Left lung (tissue), 10 donors: ENCODE results near the gene MYO9A. TPM values are rescaled to one million over a fixed set of nuclear protein-coding genes. Genes with fewer than 3 reads are reported as not detected.
"Not testable (repeated sequence)": the region's sequence is repeated elsewhere in the genome, so short reads cannot be mapped to it uniquely, and the experiment has no call there.

Experiments used
- ATAC-seq: fragments of 200-7000 bp; cut with Tn5 transposase; one replicate; pipeline ENCODE4 v1.9.1; 2020; ENCODE audit warnings: moderate library complexity
- DNase-seq, 4 donors: peaks; one replicate each; pipeline ENCODE4 v3.0.0-alpha.2; 2013 to 2020
- H3K27ac ChIP-seq, 2 donors: fragments of 200-600 bp; sonication (generic) in 1 of 2; one replicate each; pipeline versions ENCODE4 v1.5.0 to v1.8.0; 2020 to 2021
- H3K27me3 ChIP-seq, 2 donors: fragments of 200-600 bp; sonication (generic) in 1 of 2; one replicate each; pipeline versions ENCODE4 v1.5.0 to v1.8.0; 2020 to 2021
- H3K36me3 ChIP-seq, 2 donors: fragments of 200-600 bp; sonication (generic) in 1 of 2; one replicate each; pipeline versions ENCODE4 v1.5.0 to v1.8.0; 2020 to 2021
- H3K4me1 ChIP-seq, 2 donors: fragments of 200-600 bp; one replicate each; pipeline ENCODE4 v1.8.0; 2021
- H3K4me3 ChIP-seq, 2 donors: fragments of 200-600 bp; sonication (generic) in 1 of 2; one replicate each; pipeline versions ENCODE4 v1.5.0 to v1.8.0; 2020 to 2021; ENCODE audit warnings: mild to moderate bottlenecking in 1 of 2
- H3K9me3 ChIP-seq, 2 donors: fragments of 200-600 bp; sonication (generic) in 1 of 2; one replicate each; pipeline versions ENCODE4 v1.5.0 to v1.8.0; 2020 to 2021
- CTCF ChIP-seq, 2 donors: fragments of 200-600 bp; sonication (generic) in 1 of 2; IDR thresholded peaks; one replicate each; pipeline versions ENCODE4 v1.5.0 to v1.8.0; 2021; ENCODE audit warnings: antibody characterized with exemption in 2 of 2
- intact Hi-C, 2 donors: fragments of 100-400 bp; cut with DNase I; formaldehyde crosslinking; loops; one replicate each; pipeline versions ENCODE4 v1.11.2 to v1.14.2; 2022
- polyA plus RNA-seq, 6 donors: library from polyadenylated mRNA; unstranded; fragments of 120-200 nt; gene quantifications; one replicate each; pipeline ENCODE4 v1.2.1, GENCODE V29; 2013; ENCODE audit not compliant: insufficient read length in 6 of 6
- total RNA-seq, 2 donors: library from RNA; stranded (reverse); fragmentation: NEBNext Ultra II Directional; extraction: Animal tissue kit (Norgen Biotek cat#: 25700); gene quantifications; one replicate each; pipeline ENCODE4 v1.2.1, GENCODE V29; 2021
- donor health status: DM: no; HTN: yes; CAD: no.
- donor health status: DM: no; HTN: no; CAD: no.

The MYO9A gene
- total and polyA plus RNA-seq, 8 donors = 30.8 to 67.4 (median 41.4) TPM

- ATAC-seq = no peak
- Histone ChIP-seq H3K4me1 (no peaks in the 10 kb centered on the region), H3K4me3 (no peak overlapping the region), H3K27ac (no peak overlapping the region), H3K36me3 (peaks cover 0 to 31% of the 10 kb centered on the region in 2 donors), H3K27me3 (no peaks in the 10 kb centered on the region), H3K9me3 (no peaks in the 10 kb centered on the region)
- DNase-seq = no peak
- TF ChIP-seq CTCF (IDR thresholded peaks at IDR 0.05) = no peak
- intact Hi-C loops = no loop called here
Measured at GRCh38 chr15:71885390-71885789, 232.6 kb downstream of the MYO9A start.

- H3K9me3 ChIP-seq = no peaks in the 10 kb centered on the region
- no peaks in the 10 kb centered on the region for H3K27me3 ChIP-seq
- H3K27ac ChIP-seq = no peak overlapping the region
- H3K36me3 ChIP-seq = peaks cover 0 to 47% of the 10 kb centered on the region in 2 donors
- no peak overlapping the region for H3K4me3 ChIP-seq
- no peaks in the 10 kb centered on the region for H3K4me1 ChIP-seq
- intact Hi-C loops = no loop called here
- TF ChIP-seq CTCF (IDR thresholded peaks at IDR 0.05) = no peak
- ATAC-seq (no peak), DNase-seq (no peak)
Measured at GRCh38 chr15:71883447-71883846, 234.5 kb downstream of the MYO9A start.

GRCh38 chr15:71880276-71880675, 237.7 kb downstream of the MYO9A start:
- Histone ChIP-seq H3K27me3 (no peaks in the 10 kb centered on the region), H3K27ac (no peak overlapping the region), H3K4me1 (no peaks in the 10 kb centered on the region), H3K36me3 (peaks cover 0 to 58% of the 10 kb centered on the region in 2 donors), H3K9me3 (no peaks in the 10 kb centered on the region), H3K4me3 (no peak overlapping the region)
- DNase-seq (no peak), ATAC-seq (no peak)
- intact Hi-C loops = no loop called here
- TF ChIP-seq CTCF (IDR thresholded peaks at IDR 0.05) = no peak

- intact Hi-C loops = no loop called here
- ATAC-seq = no peak
Measured at GRCh38 chr15:71874245-71874644, 243.7 kb downstream of the MYO9A start.

GRCh38 chr15:71858232-71858631, 259.7 kb downstream of the MYO9A start:
- H3K27ac ChIP-seq, H3K4me3 ChIP-seq, H3K4me1 ChIP-seq, DNase-seq, H3K9me3 ChIP-seq, ATAC-seq, intact Hi-C loops, H3K27me3 ChIP-seq: not testable (repeated sequence)
- H3K36me3 ChIP-seq = peaks cover 0 to 12% of the 10 kb centered on the region in 2 donors

More at GRCh38 chr15:71874245-71874644, 243.7 kb downstream of the MYO9A start:
- H3K9me3 ChIP-seq = no peaks in the 10 kb centered on the region
- no peak overlapping the region for H3K27ac ChIP-seq
- H3K4me3 ChIP-seq = no peak overlapping the region
- H3K4me1 ChIP-seq = no peaks in the 10 kb centered on the region
- DNase-seq = no peak
- H3K27me3 ChIP-seq = no peaks in the 10 kb centered on the region
- H3K36me3 ChIP-seq = peaks cover 0 to 37% of the 10 kb centered on the region in 2 donors
- TF ChIP-seq CTCF (IDR thresholded peaks at IDR 0.05) = no peak

- intact Hi-C loops = no loop called here
Measured at GRCh38 chr15:71853543-71853942, 264.4 kb downstream of the MYO9A start.

More at GRCh38 chr15:71853543-71853942, 264.4 kb downstream of the MYO9A start:
- no peak overlapping the region for H3K4me3 ChIP-seq
- TF ChIP-seq CTCF (IDR thresholded peaks at IDR 0.05) = no peak
- peaks cover 0 to 49% of the 10 kb centered on the region in 2 donors for H3K36me3 ChIP-seq
- ATAC-seq (no peak), DNase-seq (no peak)
- H3K27ac ChIP-seq = no peak overlapping the region
- H3K9me3 ChIP-seq = no peaks in the 10 kb centered on the region
- no peaks in the 10 kb centered on the region for H3K27me3 ChIP-seq
- no peaks in the 10 kb centered on the region for H3K4me1 ChIP-seq
